GM19238 (cell line): Measurements from ENCODE around the gene PTCSC3.

Source experiments
- DNase-seq: peaks from one replicate; pipeline ENCODE4 v3.0.0; 2011; ENCODE audit warnings: low spot score; ENCODE audit not compliant: insufficient read length

Gene PTCSC3

DNA sequence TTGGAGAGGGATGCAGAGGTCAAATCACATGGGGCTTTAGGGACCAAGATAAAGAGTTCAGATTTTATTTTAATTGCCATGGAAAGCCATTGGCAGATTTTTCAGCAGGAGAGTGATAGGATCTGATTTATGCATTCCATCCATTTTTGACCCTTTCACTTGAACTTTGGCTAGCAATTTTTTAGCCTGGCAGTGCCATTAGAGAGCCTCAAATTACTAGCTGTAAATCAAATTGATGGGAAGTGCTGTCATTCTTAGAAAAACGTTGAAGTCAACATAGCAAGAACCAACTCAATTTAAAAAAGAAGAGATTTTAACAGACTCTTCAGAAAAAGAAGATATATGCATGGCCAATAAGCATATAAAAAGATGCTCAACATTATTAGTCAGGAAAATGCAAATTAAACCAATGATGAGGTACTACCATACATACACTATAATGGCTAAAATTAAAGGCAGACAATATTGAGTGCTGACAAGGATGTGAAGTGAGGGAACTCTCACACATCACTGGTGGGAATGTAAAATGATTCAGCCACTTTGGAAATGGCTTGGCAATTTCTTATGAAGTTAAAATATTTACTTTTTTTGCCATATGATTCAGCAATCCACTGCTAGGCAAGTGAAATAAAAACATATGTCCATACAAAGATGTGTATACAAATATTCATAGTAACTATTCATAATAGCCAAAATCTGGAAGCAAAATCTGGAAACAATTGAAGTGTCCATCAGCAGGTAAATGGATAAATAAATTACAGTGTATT, 89.7 kb downstream of the PTCSC3 start:
- no peak for DNase-seq

DNA sequence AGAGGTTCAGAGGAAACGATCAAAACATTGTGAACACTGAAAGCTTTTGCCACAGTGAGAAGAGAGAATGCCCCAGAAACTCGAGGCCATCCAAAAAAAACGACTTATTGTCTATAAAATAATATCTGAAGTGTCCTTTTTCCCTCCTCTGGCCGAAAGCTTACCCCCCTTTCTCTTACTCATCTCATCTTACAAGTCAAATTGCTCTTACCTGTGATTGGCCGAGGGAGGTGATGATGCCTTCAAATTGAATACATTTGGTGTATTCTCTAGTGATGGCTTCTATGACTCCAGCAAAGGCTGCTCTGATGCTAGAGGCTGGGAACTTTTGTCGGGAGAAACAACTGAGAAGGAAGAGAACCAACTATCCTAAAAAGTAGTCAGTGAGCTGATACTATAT, 90.7 kb downstream of the PTCSC3 start:
- no peak for DNase-seq
